Astrocyte (in vitro differentiated cells and primary cell): Measurements from ENCODE around the gene TLNRD1. TPM values are rescaled to one million over a fixed set of nuclear protein-coding genes. Genes with fewer than 3 reads are reported as not detected.
A peak's percentile ranks its signal among the peaks of the same experiment; 100 is the strongest.

Experiments used
- DNase-seq: peaks from one replicate; pipeline ENCODE4 v3.0.0-alpha.2; 2010; ENCODE audit warnings: low read depth
- FAIRE-seq: peaks from 2 replicates; lab custom pipeline; 2011; peaks lifted over from hg19 to GRCh38; lab: Jason Lieb, UNC
- H2AFZ ChIP-seq: 2 replicates; pipeline ENCODE4 v1.6.0; 2012; ENCODE audit warnings: low read depth, low read length, inconsistent platforms
- H3K27ac ChIP-seq: 2 replicates; pipeline ENCODE4 v1.5.1; 2011; ENCODE audit warnings: low read depth, low read length, inconsistent platforms
- H3K27me3 ChIP-seq: 2 replicates; pipeline ENCODE4 v1.6.0; 2011; ENCODE audit warnings: low read length, inconsistent platforms; ENCODE audit not compliant: insufficient read depth
- H3K36me3 ChIP-seq: 2 replicates; pipeline ENCODE4 v1.5.1; 2011; ENCODE audit warnings: low read length, inconsistent platforms; ENCODE audit not compliant: insufficient read depth
- H3K4me1 ChIP-seq: 2 replicates; pipeline ENCODE4 v1.5.1; 2011; ENCODE audit warnings: low read length, inconsistent platforms; ENCODE audit not compliant: insufficient read depth
- H3K4me2 ChIP-seq: 2 replicates; pipeline ENCODE4 v1.6.0; 2012; ENCODE audit warnings: low read length, inconsistent platforms
- H3K4me3 ChIP-seq: 2 replicates; pipeline ENCODE4 v1.5.1; 2011; ENCODE audit warnings: low read depth, mild to moderate bottlenecking, low read length, inconsistent platforms; ENCODE audit not compliant: insufficient read depth
- H3K79me2 ChIP-seq: 2 replicates; pipeline ENCODE4 v1.6.0; 2012; ENCODE audit warnings: mild to moderate bottlenecking, low read length, inconsistent platforms; ENCODE audit not compliant: insufficient read depth
- H3K9ac ChIP-seq: 2 replicates; pipeline ENCODE4 v1.6.0; 2012; ENCODE audit warnings: mild to moderate bottlenecking, low read length, inconsistent platforms
- H3K9me3 ChIP-seq: 2 replicates; pipeline ENCODE4 v1.5.1; 2012; ENCODE audit warnings: low read depth, mild to moderate bottlenecking, low read length, inconsistent platforms; ENCODE audit not compliant: insufficient read depth
- H4K20me1 ChIP-seq: 2 replicates; pipeline ENCODE4 v1.6.0; 2012; ENCODE audit warnings: low read length, inconsistent platforms; ENCODE audit not compliant: insufficient read depth
- H3K27ac Mint-ChIP-seq: one replicate; pipeline ENCODE4 v1.8.0; 2021; ENCODE audit warnings: mild to moderate bottlenecking, mixed read lengths; ENCODE audit not compliant: unreplicated experiment
- H3K27me3 Mint-ChIP-seq: one replicate; pipeline ENCODE4 v1.8.0; 2021; ENCODE audit warnings: low read depth, mixed read lengths; ENCODE audit not compliant: unreplicated experiment
- H3K36me3 Mint-ChIP-seq: one replicate; pipeline ENCODE4 v1.8.0; 2021; ENCODE audit warnings: low read depth, mixed read lengths; ENCODE audit not compliant: unreplicated experiment
- H3K4me1 Mint-ChIP-seq: one replicate; pipeline ENCODE4 v1.8.0; 2021; ENCODE audit warnings: low read depth, mixed read lengths; ENCODE audit not compliant: unreplicated experiment
- H3K4me3 Mint-ChIP-seq: one replicate; pipeline ENCODE4 v1.8.0; 2021; ENCODE audit warnings: mild to moderate bottlenecking, moderate library complexity, mixed read lengths; ENCODE audit not compliant: unreplicated experiment
- H3K9me3 Mint-ChIP-seq: one replicate; pipeline ENCODE4 v1.8.0; 2021; ENCODE audit warnings: mild to moderate bottlenecking, mixed read lengths; ENCODE audit not compliant: unreplicated experiment
- CTCF ChIP-seq: IDR thresholded peaks from 2 replicates; pipeline ENCODE4 v1.5.1; 2011; ENCODE audit warnings: low read depth, mild to moderate bottlenecking, inconsistent platforms, low read length, moderate library complexity; ENCODE audit not compliant: insufficient read depth
- EZH2 ChIP-seq: IDR thresholded peaks from 2 replicates; pipeline ENCODE4 v1.6.1; 2012; ENCODE audit warnings: mild to moderate bottlenecking, low read length, inconsistent platforms; ENCODE audit not compliant: insufficient read depth
- total RNA-seq: library from RNA; stranded (reverse); gene quantifications from 2 replicates; pipeline ENCODE4 v1.2.1, GENCODE V29; 2021

The TLNRD1 gene
- total RNA-seq, 1 donor from 2014 or later = 24.2 TPM

GRCh38 chr15:80976851-80977250, 23.9 kb upstream of the TLNRD1 start:
- Histone ChIP-seq H3K9me3 (no peaks in the 10 kb centered on the region), H3K4me3 (no peak overlapping the region), H4K20me1 (peaks cover 41% of the 10 kb centered on the region), H3K79me2 (peaks cover 44% of the 10 kb centered on the region), H3K27me3 (no peaks in the 10 kb centered on the region), H2AFZ (no peak overlapping the region), H3K27ac (no peak overlapping the region), H3K9ac (no peak overlapping the region), H3K4me2 (no peak overlapping the region), H3K36me3 (peaks cover 4% of the 10 kb centered on the region), H3K4me1 (no peaks in the 10 kb centered on the region)
- peaks cover 15% of the 10 kb centered on the region for H3K36me3 Mint-ChIP-seq
- TF ChIP-seq CTCF (no peak), EZH2 (no peak)
- H3K4me1 Mint-ChIP-seq = peaks cover 24% of the 10 kb centered on the region
- H3K4me3 Mint-ChIP-seq = no peak overlapping the region
- no peak overlapping the region for H3K27ac Mint-ChIP-seq
- no peaks in the 10 kb centered on the region for H3K9me3 Mint-ChIP-seq
- FAIRE-seq = no peak
- no peak for DNase-seq
- H3K27me3 Mint-ChIP-seq = no peaks in the 10 kb centered on the region

GRCh38 chr15:80977627-80978036, 23.1 kb upstream of the TLNRD1 start:
- no peak for DNase-seq
- Histone ChIP-seq H2AFZ (no peak overlapping the region), H4K20me1 (peaks cover 43% of the 10 kb centered on the region), H3K4me3 (no peak overlapping the region), H3K36me3 (peaks cover 7% of the 10 kb centered on the region), H3K9ac (no peak overlapping the region), H3K27me3 (no peaks in the 10 kb centered on the region), H3K9me3 (no peaks in the 10 kb centered on the region), H3K4me1 (no peaks in the 10 kb centered on the region), H3K27ac (no peak overlapping the region), H3K79me2 (peaks cover 52% of the 10 kb centered on the region), H3K4me2 (no peak overlapping the region)
- no peak for FAIRE-seq
- Mint-ChIP-seq H3K9me3 (no peaks in the 10 kb centered on the region), H3K27ac (no peak overlapping the region), H3K36me3 (peaks cover 17% of the 10 kb centered on the region), H3K27me3 (no peaks in the 10 kb centered on the region), H3K4me3 (no peak overlapping the region), H3K4me1 (peaks cover 24% of the 10 kb centered on the region)
- TF ChIP-seq CTCF = peak; percentile 38
- TF ChIP-seq EZH2 = no peak

GRCh38 chr15:80978685-80979329, 21.9 kb upstream of the TLNRD1 start:
- peaks cover 24% of the 10 kb centered on the region for H3K4me1 Mint-ChIP-seq
- no peak overlapping the region for H2AFZ ChIP-seq
- peaks cover 51% of the 10 kb centered on the region for H4K20me1 ChIP-seq
- H3K4me3 ChIP-seq = no peak overlapping the region
- no peak overlapping the region for H3K4me3 Mint-ChIP-seq
- FAIRE-seq (no peak), DNase-seq (peak; percentile 52)
- H3K4me1 ChIP-seq = no peaks in the 10 kb centered on the region
- H3K9me3 Mint-ChIP-seq = no peaks in the 10 kb centered on the region
- no peaks in the 10 kb centered on the region for H3K27me3 Mint-ChIP-seq
- H3K79me2 ChIP-seq = peaks cover 61% of the 10 kb centered on the region
- H3K27me3 ChIP-seq = no peaks in the 10 kb centered on the region
- no peak overlapping the region for H3K9ac ChIP-seq
- H3K27ac ChIP-seq = no peak overlapping the region
- peak overlapping the region; percentile 84 for H3K27ac Mint-ChIP-seq
- peaks cover 17% of the 10 kb centered on the region for H3K36me3 Mint-ChIP-seq
- peaks cover 7% of the 10 kb centered on the region for H3K36me3 ChIP-seq
- H3K9me3 ChIP-seq = no peaks in the 10 kb centered on the region
- no peak for TF ChIP-seq EZH2
- no peak for TF ChIP-seq CTCF
- no peak overlapping the region for H3K4me2 ChIP-seq
